ENCODE data around the gene WDFY4. TPM values are rescaled to one million over a fixed set of nuclear protein-coding genes. Genes with fewer than 3 reads are reported as not detected.

Gene WDFY4
- total and polyA plus RNA-seq, 2 experiments from 2014 or later: 0.14 TPM; not detected in 1

- H3K36me3 ChIP-seq (ENCODE audit: insufficient read depth): no peaks in the 10 kb centered on the region
- H3K4me1 ChIP-seq (ENCODE audit: insufficient read depth): no peaks in the 10 kb centered on the region
- no peak for ATAC-seq
Measured at GRCh38 chr10:48744587-48744986, 59.9 kb downstream of the WDFY4 start.

More at GRCh38 chr10:48744587-48744986, 59.9 kb downstream of the WDFY4 start:
- no peak for DNase-seq (ENCODE audit: low spot score)
- Mint-ChIP-seq H3K4me3 (no peak overlapping the region), H3K4me1 (no peaks in the 10 kb centered on the region), H3K36me3 (ENCODE audit: low read depth) (no peaks in the 10 kb centered on the region), H3K9me3 (no peaks in the 10 kb centered on the region), H3K27ac (no peak overlapping the region), H3K27me3 (ENCODE audit: insufficient read depth, low read depth, poor library complexity) (peaks cover 5% of the 10 kb centered on the region)
- Histone ChIP-seq H3F3A (replicated peaks; ENCODE audit: low read depth) (no peaks in the 10 kb centered on the region), H3K9me2 (ENCODE audit: insufficient read depth) (no peaks in the 10 kb centered on the region), H3K4me3 (no peak overlapping the region), H3K79me2 (replicated peaks; ENCODE audit: insufficient read depth) (no peaks in the 10 kb centered on the region), H3K27ac (ENCODE audit: low read depth) (no peak overlapping the region), H2AFZ (no peak overlapping the region), H3K4me2 (no peak overlapping the region), H4K20me1 (replicated peaks; ENCODE audit: insufficient read depth) (no peaks in the 10 kb centered on the region), H3K27me3 (ENCODE audit: insufficient read depth) (no peaks in the 10 kb centered on the region)
- no peak for TF ChIP-seq NANOG (IDR thresholded peaks at IDR 0.05; ENCODE audit: borderline replicate concordance)
- TF ChIP-seq CTCF (conservative IDR thresholded peaks at IDR 0.05; ENCODE audit: low read depth in 2 of 2): no peak
- no peak for TF ChIP-seq EZH2phosphoT487 (IDR thresholded peaks at IDR 0.05; ENCODE audit: unreplicated experiment)
- TF ChIP-seq CREB1 (CRISPR knock-in tag; IDR thresholded peaks at IDR 0.05; ENCODE audit: low read depth): no peak
- TF ChIP-seq STAT1 (IDR thresholded peaks at IDR 0.05; ENCODE audit: unreplicated experiment): no peak
- no peak for TF ChIP-seq ZNF114 (CRISPR knock-in tag; IDR thresholded peaks at IDR 0.05)
- TF ChIP-seq REST (IDR thresholded peaks at IDR 0.05; ENCODE audit: unreplicated experiment): no peak
- no peak for TF ChIP-seq ETS1 (IDR thresholded peaks at IDR 0.05)
- no peak for TF ChIP-seq ZNF331 (CRISPR knock-in tag; IDR thresholded peaks at IDR 0.05; ENCODE audit: low read depth)
- no peak for TF ChIP-seq EZH2 (IDR thresholded peaks at IDR 0.05; ENCODE audit: low read depth, unreplicated experiment)
- no peak for TF ChIP-seq ZNF462 (CRISPR knock-in tag; IDR thresholded peaks at IDR 0.05)
